ENCODE data around the gene MYBPH. TPM values are rescaled to one million over a fixed set of nuclear protein-coding genes. Genes with fewer than 3 reads are reported as not detected.

MYBPH gene
- polyA plus RNA-seq, 1 donor from 2014 or later, result not detected

GRCh38 chr1:203120325-203121153 is 55.1 kb downstream of the MYBPH start:
- Histone ChIP-seq H3K4me2 (ENCODE audit: low read length) (no peak overlapping the region), H3K27ac (ENCODE audit: low read length) (no peak overlapping the region), H3K4me3 (ENCODE audit: low read length) (no peak overlapping the region), H4K20me1 (ENCODE audit: insufficient read depth) (no peaks in the 10 kb centered on the region), H3K9ac (ENCODE audit: low read length) (no peak overlapping the region), H3F3A (ENCODE audit: insufficient read depth, low read length, poor library complexity, severe bottlenecking) (no peaks in the 10 kb centered on the region), H3K79me2 (replicated peaks; ENCODE audit: insufficient read depth, low read length) (no peaks in the 10 kb centered on the region), H3K27me3 (ENCODE audit: insufficient read depth, low read depth, low read length) (peaks cover 16% of the 10 kb centered on the region), H3K9me3 (ENCODE audit: low read length) (no peaks in the 10 kb centered on the region), H2AFZ (ENCODE audit: low read depth, low read length) (no peak overlapping the region), H3K36me3 (ENCODE audit: insufficient read depth, low read length) (no peaks in the 10 kb centered on the region), H3K9me2 (ENCODE audit: insufficient read depth, low read length) (no peaks in the 10 kb centered on the region)
- TF ChIP-seq TAF1 (IDR thresholded peaks at IDR 0.05; ENCODE audit: low read depth), result no peak
- TF ChIP-seq MXI1 (conservative IDR thresholded peaks at IDR 0.05; ENCODE audit: poor library complexity, severe bottlenecking), result no peak
- TF ChIP-seq, protein P1, sequence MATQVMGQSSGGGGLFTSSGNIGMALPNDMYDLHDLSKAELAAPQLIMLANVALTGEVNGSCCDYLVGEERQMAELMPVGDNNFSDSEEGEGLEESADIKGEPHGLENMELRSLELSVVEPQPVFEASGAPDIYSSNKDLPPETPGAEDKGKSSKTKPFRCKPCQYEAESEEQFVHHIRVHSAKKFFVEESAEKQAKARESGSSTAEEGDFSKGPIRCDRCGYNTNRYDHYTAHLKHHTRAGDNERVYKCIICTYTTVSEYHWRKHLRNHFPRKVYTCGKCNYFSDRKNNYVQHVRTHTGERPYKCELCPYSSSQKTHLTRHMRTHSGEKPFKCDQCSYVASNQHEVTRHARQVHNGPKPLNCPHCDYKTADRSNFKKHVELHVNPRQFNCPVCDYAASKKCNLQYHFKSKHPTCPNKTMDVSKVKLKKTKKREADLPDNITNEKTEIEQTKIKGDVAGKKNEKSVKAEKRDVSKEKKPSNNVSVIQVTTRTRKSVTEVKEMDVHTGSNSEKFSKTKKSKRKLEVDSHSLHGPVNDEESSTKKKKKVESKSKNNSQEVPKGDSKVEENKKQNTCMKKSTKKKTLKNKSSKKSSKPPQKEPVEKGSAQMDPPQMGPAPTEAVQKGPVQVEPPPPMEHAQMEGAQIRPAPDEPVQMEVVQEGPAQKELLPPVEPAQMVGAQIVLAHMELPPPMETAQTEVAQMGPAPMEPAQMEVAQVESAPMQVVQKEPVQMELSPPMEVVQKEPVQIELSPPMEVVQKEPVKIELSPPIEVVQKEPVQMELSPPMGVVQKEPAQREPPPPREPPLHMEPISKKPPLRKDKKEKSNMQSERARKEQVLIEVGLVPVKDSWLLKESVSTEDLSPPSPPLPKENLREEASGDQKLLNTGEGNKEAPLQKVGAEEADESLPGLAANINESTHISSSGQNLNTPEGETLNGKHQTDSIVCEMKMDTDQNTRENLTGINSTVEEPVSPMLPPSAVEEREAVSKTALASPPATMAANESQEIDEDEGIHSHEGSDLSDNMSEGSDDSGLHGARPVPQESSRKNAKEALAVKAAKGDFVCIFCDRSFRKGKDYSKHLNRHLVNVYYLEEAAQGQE (IDR thresholded peaks at IDR 0.05; ENCODE audit: borderline replicate concordance), result no peak

Other genes starting within 250 kb of the MYBPH start
- 62.5 and 62.8 TPM in 2 replicates for gene KLHL12, start 248.6 kb downstream of the MYBPH start, polyA plus RNA-seq
- 69.6 and 72.3 TPM in 2 replicates for gene ADIPOR1, start 217.5 kb downstream of the MYBPH start, polyA plus RNA-seq
- 62.9 and 65.6 TPM in 2 replicates for gene CYB5R1, start 208.6 kb downstream of the MYBPH start, polyA plus RNA-seq
- 234 and 237 TPM in 2 replicates for gene TMEM183A, start 168.5 kb downstream of the MYBPH start, polyA plus RNA-seq
- 1.6 and 4.0 TPM in 2 replicates for gene PPFIA4, start 149.3 kb downstream of the MYBPH start, polyA plus RNA-seq
- not detected in 2 replicates for gene MYOG, start 89.8 kb downstream of the MYBPH start, polyA plus RNA-seq
- 7.2 and 18.0 TPM in 2 replicates for gene ADORA1, start 48.1 kb downstream of the MYBPH start, polyA plus RNA-seq
- not detected in 2 replicates for gene CHI3L1, start 10.9 kb upstream of the MYBPH start, polyA plus RNA-seq
- gene CHIT1, start 53.8 kb upstream of the MYBPH start, polyA plus RNA-seq, result not detected in 2 replicates
- 2.4 and 4.1 TPM in 2 replicates for gene BTG2, start 129.7 kb upstream of the MYBPH start, polyA plus RNA-seq
- gene FMOD, start 175.3 kb upstream of the MYBPH start, polyA plus RNA-seq, result not detected in 2 replicates

All from neural cell (in vitro differentiated cells).